ENCODE results near the gene ZNF202. TPM values are rescaled to one million over a fixed set of nuclear protein-coding genes. Genes with fewer than 3 reads are reported as not detected.
"Not testable (repeated sequence)": the region's sequence is repeated elsewhere in the genome, so short reads cannot be mapped to it uniquely, and the experiment has no call there.

ZNF202 gene
- total RNA-seq, 1 donor from 2014 or later: 4.1 TPM

GRCh38 chr11:123745764-123746451, 4.4 kb upstream of the ZNF202 start:
- DNase-seq (no peak), ATAC-seq (no peak)
- intact Hi-C loops (cut with micrococcal nuclease): no loop called here

GRCh38 chr11:123742724-123743120, 1.3 kb upstream of the ZNF202 start:
- ATAC-seq (no peak), DNase-seq (no peak)
- intact Hi-C loops (cut with micrococcal nuclease): no loop called here

- ATAC-seq (peak; percentile 22), DNase-seq (no peak)
- intact Hi-C loops (cut with micrococcal nuclease): no loop called here
Measured at GRCh38 chr11:123742031-123742723, 717 bp upstream of the ZNF202 start.

- ATAC-seq: peak; percentile 3
- no peak for DNase-seq
- intact Hi-C loops (cut with micrococcal nuclease): no loop called here
Measured at GRCh38 chr11:123740787-123741158, 687 bp downstream of the ZNF202 start.

- intact Hi-C loops (cut with micrococcal nuclease): no loop called here
- no peak for DNase-seq
- no peak for ATAC-seq
Measured at GRCh38 chr11:123738374-123738773, 3.1 kb downstream of the ZNF202 start.

- DNase-seq (no peak), ATAC-seq (no peak)
- intact Hi-C loops (cut with micrococcal nuclease): no loop called here
Measured at GRCh38 chr11:123736769-123737168, 4.7 kb downstream of the ZNF202 start.

GRCh38 chr11:123729602-123730001, 11.9 kb downstream of the ZNF202 start:
- intact Hi-C loops (cut with micrococcal nuclease): no loop called here
- DNase-seq (no peak), ATAC-seq (no peak)

GRCh38 chr11:123725995-123726655, 15.3 kb downstream of the ZNF202 start:
- intact Hi-C loops (cut with micrococcal nuclease): no loop called here
- ATAC-seq (no peak), DNase-seq (no peak)

- no peak for DNase-seq
- intact Hi-C loops (cut with micrococcal nuclease): no loop called here
- no peak for ATAC-seq
Measured at GRCh38 chr11:123719452-123719851, 22.0 kb downstream of the ZNF202 start.

- ATAC-seq (no peak), DNase-seq (no peak)
- intact Hi-C loops (cut with micrococcal nuclease): no loop called here
Measured at GRCh38 chr11:123718469-123718868, 23.0 kb downstream of the ZNF202 start.

- no peak for DNase-seq
- intact Hi-C loops (cut with micrococcal nuclease): no loop called here
- ATAC-seq: no peak
Measured at GRCh38 chr11:123718063-123718462, 23.4 kb downstream of the ZNF202 start.

- intact Hi-C loops (cut with micrococcal nuclease); ATAC-seq; DNase-seq: not testable (repeated sequence)
Measured at GRCh38 chr11:123712627-123713026, 28.8 kb downstream of the ZNF202 start.

- ATAC-seq (peak; percentile 63), DNase-seq (peak; percentile 32)
- intact Hi-C loops (cut with micrococcal nuclease): loop anchor here (5.0 kb wide), 2 partner anchors 65 to 125 kb away; no protein-coding TSS in a partner anchor
Measured at GRCh38 chr11:123707606-123708205, 33.8 kb downstream of the ZNF202 start.

- intact Hi-C loops (cut with micrococcal nuclease): loop anchor here (5.0 kb wide), 2 partner anchors 65 to 125 kb away; no protein-coding TSS in a partner anchor
- DNase-seq: no peak
- ATAC-seq: no peak
Measured at GRCh38 chr11:123707206-123707605, 34.3 kb downstream of the ZNF202 start.

GRCh38 chr11:123704341-123704740, 37.1 kb downstream of the ZNF202 start:
- no peak for ATAC-seq
- intact Hi-C loops (cut with micrococcal nuclease): no loop called here
- DNase-seq: no peak

- no peak for DNase-seq
- ATAC-seq: no peak
- intact Hi-C loops (cut with micrococcal nuclease): no loop called here
Measured at GRCh38 chr11:123702696-123703095, 38.8 kb downstream of the ZNF202 start.

- DNase-seq: peak; percentile 30
- no peak for ATAC-seq
- intact Hi-C loops (cut with micrococcal nuclease): no loop called here
Measured at GRCh38 chr11:123702139-123702538, 39.3 kb downstream of the ZNF202 start.

- DNase-seq (no peak), ATAC-seq (no peak)
- intact Hi-C loops (cut with micrococcal nuclease): no loop called here
Measured at GRCh38 chr11:123700772-123701171, 40.7 kb downstream of the ZNF202 start.

GRCh38 chr11:123698546-123699127, 42.8 kb downstream of the ZNF202 start:
- ATAC-seq: no peak
- DNase-seq: no peak
- intact Hi-C loops (cut with micrococcal nuclease): no loop called here

- intact Hi-C loops (cut with micrococcal nuclease): no loop called here
- DNase-seq: no peak
- ATAC-seq: no peak
Measured at GRCh38 chr11:123696183-123696582, 45.3 kb downstream of the ZNF202 start.
